Keratinocyte (primary cell): ENCODE results near the gene NGF.

ENCODE experiments used
- CTCF ChIP-seq, 3 experiments: IDR thresholded peaks in 1 of 3; conservative IDR thresholded peaks in 1 of 3; optimal IDR thresholded peaks in 1 of 3; 2 replicates in 2 of 3; 3 replicates in 1 of 3; pipeline versions ENCODE3 to v1.5.1; 2011; ENCODE audit warnings: low read length in 3 of 3, mild to moderate bottlenecking in 3 of 3, moderate library complexity in 2 of 3, control low read depth in 1 of 3, inconsistent platforms in 1 of 3; ENCODE audit not compliant: insufficient read depth in 2 of 3; ENCODE audit errors: extremely low read depth in 1 of 3
- EZH2 ChIP-seq: IDR thresholded peaks from one replicate; pipeline ENCODE4 v1.6.1; 2012; ENCODE audit warnings: inconsistent platforms, mild to moderate bottlenecking, low read length, moderate library complexity

DNA sequence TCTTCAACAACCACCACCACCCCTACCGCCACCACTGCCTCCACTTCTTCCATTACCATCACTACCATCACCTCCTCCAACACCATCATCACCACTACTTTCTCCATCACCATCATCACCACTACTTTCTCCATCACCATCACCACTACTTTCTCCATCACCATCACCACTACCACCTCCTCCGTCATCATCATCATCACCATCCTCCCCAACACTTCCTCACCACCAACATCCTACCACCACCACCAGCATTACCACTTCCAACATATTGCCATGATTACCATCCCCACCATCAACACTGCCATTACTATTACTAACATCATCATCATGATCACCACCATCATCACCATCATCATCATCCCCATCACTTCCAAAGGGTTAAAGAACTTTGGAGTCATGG is 34.7 kb downstream of the NGF start:
- TF ChIP-seq CTCF (optimal IDR thresholded peaks at IDR 0.05 in 1 of 3, IDR thresholded peaks at IDR 0.05 in 1 of 3, conservative IDR thresholded peaks at IDR 0.05 in 1 of 3; ENCODE audit: extremely low read depth in 1 of 3, insufficient read depth in 2 of 3, low read length in 3 of 3) (no peak), EZH2 (no peak)
